ENCODE results near the gene DPY19L1.
"Not testable (repeated sequence)": the region's sequence is repeated elsewhere in the genome, so short reads cannot be mapped to it uniquely, and the experiment has no call there.

GRCh38 chr7:35047263-35047911 lies 10.1 kb upstream of the DPY19L1 start:
- TF ChIP-seq POLR2A, POLR2AphosphoS5 (IDR thresholded peaks at IDR 0.05; ENCODE audit: low read depth, low read length): not testable (repeated sequence)
